MM.1S (cell line): ENCODE measurements around the gene KCTD10.

ENCODE experiments used
- EZH2 ChIP-seq: fragments of 300-600 bp; sonication (generic); optimal IDR thresholded peaks from 2 replicates; pipeline ENCODE3; 2017; ENCODE audit warnings: low read depth, mild to moderate bottlenecking, antibody characterized with exemption, low read length, mixed read lengths
- EZH2phosphoT487 ChIP-seq: fragments of 300-600 bp; sonication (generic); IDR thresholded peaks from 2 replicates; pipeline ENCODE4 v1.6.1; 2018; ENCODE audit warnings: antibody characterized with exemption, low read length
- TF ChIP-seq, protein P1 (sequence below): fragments of 300-600 bp; sonication (generic); IDR thresholded peaks from 2 replicates; pipeline ENCODE4 v1.5.1; 2016; ENCODE audit warnings: antibody characterized with exemption, low read length, mixed read lengths

DNA sequence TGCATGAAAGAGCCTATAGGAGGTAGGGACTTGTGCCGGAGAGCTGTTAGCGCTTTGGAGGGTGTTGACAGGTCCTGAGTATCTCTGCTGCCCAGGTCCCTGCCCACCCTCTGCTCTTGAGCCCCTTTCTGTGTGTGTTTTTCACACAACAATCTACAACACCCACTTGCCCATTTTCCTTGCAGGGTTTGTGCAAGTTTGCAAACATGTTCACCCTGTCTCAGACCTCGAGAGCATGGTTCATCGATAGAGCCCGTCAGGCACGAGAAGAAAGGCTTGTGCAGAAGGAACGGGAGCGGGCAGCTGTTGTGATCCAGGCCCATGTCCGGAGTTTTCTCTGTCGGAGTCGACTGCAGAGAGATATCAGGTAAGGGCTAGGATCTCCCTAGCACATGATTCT is 6.2 kb upstream of the KCTD10 start:
- TF ChIP-seq, protein P1, sequence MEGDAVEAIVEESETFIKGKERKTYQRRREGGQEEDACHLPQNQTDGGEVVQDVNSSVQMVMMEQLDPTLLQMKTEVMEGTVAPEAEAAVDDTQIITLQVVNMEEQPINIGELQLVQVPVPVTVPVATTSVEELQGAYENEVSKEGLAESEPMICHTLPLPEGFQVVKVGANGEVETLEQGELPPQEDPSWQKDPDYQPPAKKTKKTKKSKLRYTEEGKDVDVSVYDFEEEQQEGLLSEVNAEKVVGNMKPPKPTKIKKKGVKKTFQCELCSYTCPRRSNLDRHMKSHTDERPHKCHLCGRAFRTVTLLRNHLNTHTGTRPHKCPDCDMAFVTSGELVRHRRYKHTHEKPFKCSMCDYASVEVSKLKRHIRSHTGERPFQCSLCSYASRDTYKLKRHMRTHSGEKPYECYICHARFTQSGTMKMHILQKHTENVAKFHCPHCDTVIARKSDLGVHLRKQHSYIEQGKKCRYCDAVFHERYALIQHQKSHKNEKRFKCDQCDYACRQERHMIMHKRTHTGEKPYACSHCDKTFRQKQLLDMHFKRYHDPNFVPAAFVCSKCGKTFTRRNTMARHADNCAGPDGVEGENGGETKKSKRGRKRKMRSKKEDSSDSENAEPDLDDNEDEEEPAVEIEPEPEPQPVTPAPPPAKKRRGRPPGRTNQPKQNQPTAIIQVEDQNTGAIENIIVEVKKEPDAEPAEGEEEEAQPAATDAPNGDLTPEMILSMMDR: no peak
- TF ChIP-seq EZH2phosphoT487: no peak
- no peak for TF ChIP-seq EZH2
